HG02870 (cell line): ENCODE data around the gene LOXL3.
"Not testable (repeated sequence)": the region's sequence is repeated elsewhere in the genome, so short reads cannot be mapped to it uniquely, and the experiment has no call there.

Source experiments
- ATAC-seq: cut with Tn5 transposase; IDR thresholded peaks from one replicate; pipeline ENCODE4 v1.9.1; 2021; ENCODE audit warnings: mild to moderate bottlenecking, moderate library complexity; ENCODE audit not compliant: unreplicated experiment

The LOXL3 gene

GRCh38 chr2:74497777-74498499 lies 55.8 kb downstream of the LOXL3 start:
- ATAC-seq: peak; percentile 45

GRCh38 chr2:74496997-74497776 lies 56.6 kb downstream of the LOXL3 start:
- ATAC-seq: no peak

DNA sequence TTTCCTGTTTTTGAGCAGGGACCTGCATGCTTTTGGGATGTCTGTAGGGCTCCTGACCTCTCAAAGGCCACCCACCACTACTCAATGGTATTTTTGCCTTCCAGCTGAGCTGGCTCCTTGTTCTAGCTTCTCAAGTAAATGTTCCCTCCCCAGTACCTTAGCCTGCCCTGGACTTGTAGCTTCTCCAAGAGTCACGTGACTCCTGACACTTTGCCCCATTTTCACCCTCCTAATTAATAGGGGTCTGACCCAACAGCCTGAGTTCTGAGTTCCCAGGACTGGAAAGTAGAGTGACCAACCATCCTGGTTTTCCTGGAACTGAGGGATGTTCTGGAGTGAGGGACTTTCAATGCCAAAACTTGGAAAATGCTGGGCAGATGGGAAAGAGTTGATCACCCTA lies 58.3 kb downstream of the LOXL3 start:
- no peak for ATAC-seq

DNA sequence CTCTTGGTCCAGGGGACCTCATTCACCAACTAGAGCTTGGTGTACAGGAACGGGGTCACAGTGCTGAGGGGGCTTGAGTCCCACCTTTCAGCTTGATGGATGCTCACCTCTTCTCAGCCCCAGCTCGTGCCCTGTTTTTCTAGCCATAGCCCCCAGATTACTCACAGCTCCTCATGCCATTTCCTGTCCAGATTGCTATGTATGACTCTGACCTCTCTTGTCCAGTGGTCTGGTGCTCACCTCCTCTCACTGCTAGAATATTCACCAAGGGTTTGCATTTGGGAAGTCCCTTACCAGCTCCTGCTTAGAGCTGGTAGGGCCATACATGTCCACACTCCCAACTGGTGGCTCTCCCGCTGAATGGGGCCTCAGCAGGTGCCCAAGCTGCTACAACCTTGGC lies 60.2 kb downstream of the LOXL3 start:
- ATAC-seq: no peak

DNA sequence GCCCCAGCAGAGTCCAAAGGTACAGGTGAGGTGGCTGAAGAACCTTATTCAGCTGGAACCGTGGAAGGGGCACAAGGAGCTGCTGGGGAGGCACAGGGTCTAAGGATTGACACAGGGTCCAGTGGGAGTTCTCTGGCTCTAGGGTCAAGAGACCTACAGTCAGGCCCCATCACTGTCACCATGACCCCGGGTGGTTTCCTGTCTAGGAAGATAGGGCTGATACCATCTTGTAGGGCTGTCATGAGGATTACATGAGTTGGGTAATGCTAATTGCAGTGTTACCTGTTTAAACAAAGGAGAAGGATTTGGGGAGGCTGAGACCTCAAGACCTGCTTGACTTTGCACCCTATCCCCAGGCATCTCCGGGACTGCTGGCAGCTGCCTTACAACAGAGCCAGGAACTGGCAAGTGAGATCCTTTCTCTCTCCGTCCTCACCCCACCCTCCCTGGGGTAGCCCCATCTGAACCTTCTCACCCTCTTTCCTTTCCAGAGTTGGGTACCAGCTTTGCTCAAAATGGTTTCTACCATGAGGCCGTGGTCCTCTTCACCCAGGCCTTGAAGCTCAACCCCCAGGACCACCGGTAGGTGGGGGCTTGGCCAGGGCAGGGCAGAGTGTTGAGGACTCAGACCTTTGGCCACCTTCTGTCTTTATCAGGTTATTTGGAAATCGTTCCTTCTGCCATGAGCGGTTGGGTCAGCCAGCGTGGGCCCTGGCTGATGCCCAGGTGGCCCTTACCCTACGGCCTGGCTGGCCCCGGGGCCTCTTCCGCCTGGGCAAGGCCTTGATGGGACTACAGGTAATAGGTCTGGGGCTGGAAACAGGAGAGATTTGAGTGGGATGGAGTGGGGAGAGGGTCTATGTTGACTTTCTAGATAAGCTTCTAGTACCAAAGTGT lies 61.8 kb downstream of the LOXL3 start:
- no peak for ATAC-seq

DNA sequence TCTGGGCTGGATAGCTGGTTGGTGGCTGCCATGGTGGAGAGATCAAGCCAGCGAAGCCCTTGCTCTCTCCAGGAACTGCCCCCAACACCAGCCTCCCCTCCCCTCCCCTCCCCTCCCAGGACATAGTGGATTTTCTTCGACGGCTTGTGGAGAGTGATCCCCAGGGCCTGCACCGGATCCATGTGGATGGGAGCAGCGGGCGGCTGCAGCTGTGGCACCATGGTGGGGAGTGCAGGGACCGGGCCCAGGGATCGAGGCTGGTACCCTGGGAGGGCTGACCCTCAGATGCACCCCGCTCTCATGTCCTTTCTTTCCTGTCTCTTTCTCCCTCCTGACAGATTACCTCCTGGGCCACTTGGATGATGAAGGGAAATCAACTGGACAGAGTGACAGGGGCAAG lies 63.8 kb downstream of the LOXL3 start:
- no peak for ATAC-seq

DNA sequence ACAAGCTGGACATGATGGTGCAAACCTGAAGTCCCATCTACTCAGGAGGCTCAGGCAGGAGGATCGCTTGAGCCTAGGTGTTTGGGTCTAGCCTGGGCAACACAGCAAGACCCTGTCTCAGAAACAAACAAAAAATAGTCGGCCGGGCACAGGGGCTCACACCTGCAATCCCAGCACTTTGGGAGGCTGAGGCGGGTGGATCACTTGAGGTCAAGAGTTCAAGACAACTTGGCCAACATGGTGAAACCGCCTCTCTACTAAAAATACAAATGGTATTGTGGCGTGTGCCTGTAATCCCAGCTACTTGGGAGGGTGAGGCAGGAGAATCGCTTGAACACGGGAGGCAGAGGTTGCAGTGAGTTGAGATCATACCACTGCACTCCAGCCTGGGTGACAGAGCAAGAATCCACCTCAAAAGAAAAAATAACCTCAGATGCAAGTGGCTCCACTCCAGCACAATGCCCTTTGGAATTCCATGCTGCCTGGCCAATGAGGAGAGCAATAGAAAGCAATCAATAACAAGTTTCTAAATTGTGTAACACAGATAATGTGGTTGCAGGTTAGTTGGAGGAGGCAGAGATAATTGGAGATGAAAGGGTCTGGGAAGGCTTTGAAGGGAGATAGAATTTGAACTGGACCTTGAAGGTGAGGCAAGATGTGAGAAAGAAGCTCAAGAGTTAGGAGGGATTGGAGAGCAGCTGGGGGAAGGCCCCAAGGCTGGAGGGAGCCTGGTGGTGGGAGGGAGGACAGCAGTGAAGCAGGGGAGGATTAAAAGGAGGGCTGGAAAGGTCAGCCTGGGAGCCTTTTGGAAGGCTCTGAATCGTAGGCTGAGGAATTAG lies 64.9 kb downstream of the LOXL3 start:
- no peak for ATAC-seq

DNA sequence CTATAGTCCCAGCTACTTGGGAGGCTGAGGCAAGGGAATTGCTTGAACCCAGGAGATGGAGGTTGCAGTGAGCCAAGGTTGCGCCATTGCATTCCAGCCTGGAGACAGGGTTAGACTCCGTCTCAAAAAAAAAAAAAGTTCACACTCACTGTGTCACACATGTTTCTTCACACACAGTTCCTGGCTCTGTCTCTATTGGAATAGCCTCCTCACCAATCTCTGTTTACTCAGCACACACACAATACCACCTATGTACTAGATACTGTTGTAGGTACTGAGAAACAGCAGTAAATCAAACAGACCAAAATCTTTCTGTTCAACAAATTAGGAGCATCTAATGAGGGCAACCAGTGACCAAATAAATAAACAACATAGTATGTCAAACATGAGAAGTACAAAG lies 67.6 kb downstream of the LOXL3 start:
- no peak for ATAC-seq

DNA sequence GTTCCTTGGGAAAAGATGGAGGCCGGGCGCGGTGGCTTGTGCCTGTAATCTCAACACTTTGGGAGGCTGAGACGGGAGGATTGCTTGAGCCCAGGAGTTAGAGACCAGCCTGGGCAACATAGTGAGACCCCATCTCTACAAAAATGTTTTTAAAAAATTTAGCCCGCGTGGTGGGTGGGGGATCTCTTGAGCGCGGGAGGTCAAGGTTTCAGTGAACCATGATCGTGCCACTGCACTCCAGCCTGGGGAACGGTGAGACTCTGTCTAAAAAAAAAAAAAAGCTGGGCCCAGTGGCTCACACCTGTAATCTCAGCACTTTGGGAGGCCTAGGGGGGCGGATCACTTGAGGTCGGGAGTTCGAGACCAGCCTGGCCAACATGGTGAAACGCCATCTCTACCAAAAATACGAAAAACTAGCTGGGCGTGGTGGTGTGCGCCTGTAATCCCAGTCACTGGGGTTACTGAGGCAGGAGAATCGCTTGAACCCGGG lies 70.0 kb downstream of the LOXL3 start:
- not testable (repeated sequence) for ATAC-seq

GRCh38 chr2:74482801-74483674 lies 70.7 kb downstream of the LOXL3 start, which contains the start of the genes CCDC142 and TTC31:
Gene CCDC142, minus strand, starts transcription at chr2:74482998. Its CDS starts 161 bp downstream, at chr2:74482837.
Gene TTC31, plus strand, starts transcription at chr2:74483081. Its CDS starts 15 bp downstream, at chr2:74483096.
- peak; percentile 90 for ATAC-seq
